HCT116 (cell line): ENCODE results near the gene ZER1. TPM values are rescaled to one million over a fixed set of nuclear protein-coding genes. Genes with fewer than 3 reads are reported as not detected.

Experiments used
- ATAC-seq: fragments of 200-7000 bp; cut with Tn5 transposase; 2 replicates; pipeline ENCODE4 v1.9.1; 2020; ENCODE audit warnings: mild to moderate bottlenecking, moderate library complexity
- BruUV-seq: library from RNA; stranded (reverse); fragments of 400-500 nt; replicated peaks from 2 replicates; lab custom pipeline; 2021; lab: Mats Ljungman, UMichigan
- CTCF ChIA-PET: fragments of 300-600 bp; sonication (Branson Sonifier 250); formaldehyde crosslinking; loops from one replicate; lab custom pipeline; 2021; ENCODE audit warnings: antibody characterized with exemption; lab: Charles Lee
- POLR2A ChIA-PET: fragments of 300-600, 350-600 bp; sonication (Branson Sonifier 250); formaldehyde crosslinking; loops from one replicate; lab custom pipeline; 2021; ENCODE audit warnings: antibody characterized with exemption; lab: Charles Lee
- RAD21 ChIA-PET, 2 experiments: fragments of 300-600 bp; sonication (Branson Sonifier 250); formaldehyde crosslinking; loops; one replicate each; lab custom pipeline; 2023; ENCODE audit warnings: low total read pairs in 2 of 2; ENCODE audit not compliant: uncharacterized antibody in 2 of 2, unreplicated experiment in 2 of 2, low non-redundant PET in 1 of 2; lab: Charles Lee
- DNase-seq: peaks from one replicate; pipeline ENCODE4 v3.0.0-alpha.2; 2010; ENCODE audit warnings: low read depth, low spot score
- H2AFZ ChIP-seq: fragments of 200-600 bp; shearing (Covaris generic), sonication (generic); 2 replicates; pipeline ENCODE4 v1.6.1; 2017; ENCODE audit warnings: low read depth, mixed run types, mixed read lengths, antibody characterized with exemption, low read length; ENCODE audit not compliant: poor library complexity, severe bottlenecking
- H3K27ac ChIP-seq: 2 replicates; pipeline ENCODE4 v1.5.1; 2012; ENCODE audit warnings: low read depth, low read length
- H3K27me3 ChIP-seq: fragments of 200-600 bp; sonication (generic); 2 replicates; pipeline ENCODE4 v1.6.1; 2016; ENCODE audit warnings: mixed run types, low read length, mixed read lengths; ENCODE audit not compliant: insufficient read depth
- H3K36me3 ChIP-seq, 2 experiments: fragments of 200-500 bp in 1 of 2; fragments of 200-600 bp in 1 of 2; sonication (Bioruptor generic) in 1 of 2; sonication (generic) in 1 of 2; 2 replicates each; pipeline versions ENCODE4 v1.5.1 to v1.6.1; 2014 to 2016; ENCODE audit warnings: low read length in 2 of 2, inconsistent platforms in 1 of 2, mixed read lengths in 1 of 2, mixed run types in 1 of 2; ENCODE audit not compliant: insufficient read depth in 2 of 2, control insufficient read depth in 1 of 2
- H3K4me1 ChIP-seq, 2 experiments: fragments of 200-600 bp in 1 of 2; sonication (generic) in 1 of 2; 2 replicates each; pipeline versions ENCODE4 v1.5.1 to v1.6.1; 2012 to 2017; ENCODE audit warnings: low read length in 2 of 2, inconsistent platforms in 1 of 2, mild to moderate bottlenecking in 1 of 2, mixed read lengths in 1 of 2, mixed run types in 1 of 2, moderate library complexity in 1 of 2; ENCODE audit not compliant: insufficient read depth in 2 of 2, control insufficient read depth in 1 of 2
- H3K4me2 ChIP-seq: fragments of 200-600 bp; sonication (generic); 2 replicates; pipeline ENCODE4 v1.6.1; 2017; ENCODE audit warnings: mixed run types, low read length, mixed read lengths
- H3K4me3 ChIP-seq, 2 experiments: fragments of 200-600 bp in 1 of 2; sonication (generic) in 1 of 2; replicated peaks in 1 of 2; 2 replicates each; pipeline ENCODE4 v1.5.1; 2011 to 2016; ENCODE audit warnings: low read length in 2 of 2, control low read depth in 1 of 2, low read depth in 1 of 2, mild to moderate bottlenecking in 1 of 2, mixed read lengths in 1 of 2, mixed run types in 1 of 2
- H3K79me2 ChIP-seq: fragments of 200-600 bp; sonication (generic); 2 replicates; pipeline ENCODE4 v1.6.1; 2017; ENCODE audit warnings: mild to moderate bottlenecking, mixed run types, low read length, moderate library complexity, mixed read lengths; ENCODE audit not compliant: insufficient read depth
- H3K9ac ChIP-seq: fragments of 200-600 bp; sonication (generic); 2 replicates; pipeline ENCODE4 v1.6.1; 2016; ENCODE audit warnings: low read length, mixed read lengths
- H3K9me2 ChIP-seq: fragments of 200-600 bp; sonication (generic), shearing (Covaris generic); 2 replicates; pipeline ENCODE4 v1.6.1; 2017; ENCODE audit warnings: mixed run types, mild to moderate bottlenecking, moderate library complexity; ENCODE audit not compliant: insufficient read depth
- H3K9me3 ChIP-seq, 2 experiments: fragments of 200-500 bp in 1 of 2; fragments of 200-600 bp in 1 of 2; sonication (Bioruptor generic) in 1 of 2; sonication (generic) in 1 of 2; 2 replicates each; pipeline ENCODE4 v1.6.1; 2014 to 2017; ENCODE audit warnings: low read length in 2 of 2, mixed read lengths in 2 of 2, inconsistent platforms in 1 of 2, low read depth in 1 of 2, mild to moderate bottlenecking in 1 of 2, mixed run types in 1 of 2, moderate library complexity in 1 of 2; ENCODE audit not compliant: control insufficient read depth in 1 of 2, insufficient read depth in 1 of 2
- H4K20me1 ChIP-seq: fragments of 200-600 bp; sonication (generic), shearing (Covaris generic); 2 replicates; pipeline ENCODE4 v1.6.1; 2017; ENCODE audit warnings: mixed run types, mild to moderate bottlenecking, moderate library complexity; ENCODE audit not compliant: insufficient read depth
- ATF3 ChIP-seq: IDR thresholded peaks from 2 replicates; pipeline ENCODE4 v1.6.1; 2012
- CEBPB ChIP-seq: IDR thresholded peaks from 2 replicates; pipeline ENCODE4 v1.6.1; 2012; ENCODE audit warnings: low read depth
- CTCF ChIP-seq, 3 experiments: fragments of 200-600 bp in 1 of 3; sonication (generic) in 1 of 3; IDR thresholded peaks in 2 of 3; conservative IDR thresholded peaks in 1 of 3; 2 replicates each; pipeline ENCODE4 v1.5.1; 2012 to 2017; ENCODE audit warnings: low read depth in 2 of 3, low read length in 2 of 3, antibody characterized with exemption in 1 of 3, borderline replicate concordance in 1 of 3, control low read depth in 1 of 3, mild to moderate bottlenecking in 1 of 3, mixed read lengths in 1 of 3, mixed run types in 1 of 3, moderate library complexity in 1 of 3; ENCODE audit not compliant: insufficient read depth in 1 of 3
- EGR1 ChIP-seq: IDR thresholded peaks from 2 replicates; pipeline ENCODE4 v1.6.1; 2012; ENCODE audit warnings: low read depth
- ELF1 ChIP-seq: IDR thresholded peaks from 2 replicates; pipeline ENCODE4 v1.6.1; 2012; ENCODE audit warnings: low read depth, borderline replicate concordance
- EZH2phosphoT487 ChIP-seq: fragments of 200-600 bp; IDR thresholded peaks from 2 replicates; pipeline ENCODE4 v1.6.1; 2018; ENCODE audit warnings: antibody characterized with exemption, borderline replicate concordance
- FOSL1 ChIP-seq: IDR thresholded peaks from 2 replicates; pipeline ENCODE4 v1.6.1; 2012; ENCODE audit warnings: low read depth
- MAX ChIP-seq: IDR thresholded peaks from 2 replicates; pipeline ENCODE4 v1.6.1; 2012
- POLR2A ChIP-seq: IDR thresholded peaks from 2 replicates; pipeline ENCODE4 v1.7.0; 2011; ENCODE audit warnings: borderline replicate concordance; ENCODE audit not compliant: insufficient read depth, insufficient read length; ENCODE audit errors: extremely low read depth
- POLR2AphosphoS5 ChIP-seq: IDR thresholded peaks from 2 replicates; pipeline ENCODE4 v1.6.1; 2011; ENCODE audit warnings: mild to moderate bottlenecking, low read depth, low read length, moderate library complexity
- SP1 ChIP-seq: IDR thresholded peaks from 2 replicates; pipeline ENCODE4 v1.6.1; 2012; ENCODE audit warnings: low read depth
- SRF ChIP-seq: IDR thresholded peaks from 2 replicates; pipeline ENCODE4 v1.6.1; 2012; ENCODE audit warnings: low read depth
- ZBTB33 ChIP-seq: IDR thresholded peaks from 2 replicates; pipeline ENCODE4 v1.6.1; 2011; ENCODE audit warnings: mild to moderate bottlenecking, low read length, moderate library complexity; ENCODE audit not compliant: insufficient replicate concordance; ENCODE audit errors: extremely low read depth
- ZFX ChIP-seq: fragments of 450-650 bp; IDR thresholded peaks from 2 replicates; pipeline ENCODE4 v1.6.1; 2017
- intact Hi-C: fragments of 100-400 bp; cut with micrococcal nuclease; formaldehyde crosslinking; loops from 2 replicates; pipeline ENCODE4 v1.10.0; 2022
- total RNA-seq: library from RNA; stranded (reverse); gene quantifications from one replicate; pipeline ENCODE4 v1.2.1, GENCODE V29; 2021; ENCODE audit not compliant: unreplicated experiment

The ZER1 gene
- total RNA-seq, 1 experiment from 2014 or later = 18.0 TPM

- Histone ChIP-seq H3K4me3 (no peak overlapping the region), H4K20me1 (no peaks in the 10 kb centered on the region), H3K9me3 (no peaks in the 10 kb centered on the region), H3K27ac (no peak overlapping the region), H2AFZ (no peak overlapping the region), H3K9ac (no peak overlapping the region), H3K9me2 (no peaks in the 10 kb centered on the region), H3K36me3 (peaks cover 5 to 8% of the 10 kb centered on the region in 2 experiments), H3K4me2 (no peak overlapping the region), H3K4me1 (no peaks in the 10 kb centered on the region), H3K27me3 (no peaks in the 10 kb centered on the region), H3K79me2 (no peaks in the 10 kb centered on the region)
- DNase-seq = no peak
- ChIA-PET CTCF (no interaction called here), RAD21 (no interaction called here), POLR2A (no interaction called here)
- no TSS peak for BruUV-seq
- intact Hi-C loops = no loop called here
- TF ChIP-seq ATF3 = no peak
- no peak for TF ChIP-seq ZFX
- no peak for TF ChIP-seq ZBTB33
- TF ChIP-seq SP1 = no peak
- no peak for TF ChIP-seq POLR2AphosphoS5
- TF ChIP-seq EGR1 = no peak
- no peak for TF ChIP-seq CEBPB
- no peak for TF ChIP-seq ELF1
- no peak for TF ChIP-seq EZH2phosphoT487
- no peak for TF ChIP-seq POLR2A
- no peak for TF ChIP-seq FOSL1
- TF ChIP-seq MAX = no peak
- TF ChIP-seq SRF = no peak
- no peak for TF ChIP-seq CTCF (IDR thresholded peaks at IDR 0.05 in 2 of 3, conservative IDR thresholded peaks at IDR 0.05 in 1 of 3; ENCODE audit: borderline replicate concordance in 1 of 3, insufficient read depth in 1 of 3, low read depth in 2 of 3, low read length in 2 of 3)
- ATAC-seq = no peak
These were observed 55.0 kb downstream of the ZER1 start for GRCh38 chr9:128716581-128717254.
